ENCODE measurements around the gene SLC7A8. TPM values are rescaled to one million over a fixed set of nuclear protein-coding genes. Genes with fewer than 3 reads are reported as not detected.

SLC7A8 gene
- total RNA-seq, 1 experiment from 2014 or later: not detected

DNA sequence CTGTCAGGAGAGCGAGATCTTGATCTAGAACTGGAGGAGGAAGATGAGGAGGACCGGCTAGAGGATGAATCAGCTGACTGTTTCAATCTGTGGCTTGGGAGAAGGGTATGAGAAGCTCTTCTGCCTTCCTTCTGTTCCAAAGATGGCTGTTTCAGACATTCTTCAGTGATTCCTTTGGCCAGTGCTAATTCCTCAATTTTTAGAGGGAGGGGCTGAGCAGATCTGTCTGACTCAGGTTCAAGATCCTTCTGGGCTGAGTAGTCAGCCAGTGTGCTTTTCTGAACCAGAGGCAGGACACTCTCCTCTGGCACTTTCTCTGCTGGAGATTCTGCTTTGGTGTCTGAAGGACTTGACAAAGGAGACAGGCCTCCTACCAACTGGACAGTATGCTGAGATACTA, 103.7 kb downstream of the SLC7A8 start:
- H3K4me3 Mint-ChIP-seq (ENCODE audit: low read depth, unreplicated experiment): no peak overlapping the region
- H3K4me1 Mint-ChIP-seq (ENCODE audit: low read depth, unreplicated experiment): peaks cover 23% of the 10 kb centered on the region
- no peaks in the 10 kb centered on the region for H3K9me3 Mint-ChIP-seq (ENCODE audit: low read depth, unreplicated experiment)
- TF ChIP-seq, protein P1, sequence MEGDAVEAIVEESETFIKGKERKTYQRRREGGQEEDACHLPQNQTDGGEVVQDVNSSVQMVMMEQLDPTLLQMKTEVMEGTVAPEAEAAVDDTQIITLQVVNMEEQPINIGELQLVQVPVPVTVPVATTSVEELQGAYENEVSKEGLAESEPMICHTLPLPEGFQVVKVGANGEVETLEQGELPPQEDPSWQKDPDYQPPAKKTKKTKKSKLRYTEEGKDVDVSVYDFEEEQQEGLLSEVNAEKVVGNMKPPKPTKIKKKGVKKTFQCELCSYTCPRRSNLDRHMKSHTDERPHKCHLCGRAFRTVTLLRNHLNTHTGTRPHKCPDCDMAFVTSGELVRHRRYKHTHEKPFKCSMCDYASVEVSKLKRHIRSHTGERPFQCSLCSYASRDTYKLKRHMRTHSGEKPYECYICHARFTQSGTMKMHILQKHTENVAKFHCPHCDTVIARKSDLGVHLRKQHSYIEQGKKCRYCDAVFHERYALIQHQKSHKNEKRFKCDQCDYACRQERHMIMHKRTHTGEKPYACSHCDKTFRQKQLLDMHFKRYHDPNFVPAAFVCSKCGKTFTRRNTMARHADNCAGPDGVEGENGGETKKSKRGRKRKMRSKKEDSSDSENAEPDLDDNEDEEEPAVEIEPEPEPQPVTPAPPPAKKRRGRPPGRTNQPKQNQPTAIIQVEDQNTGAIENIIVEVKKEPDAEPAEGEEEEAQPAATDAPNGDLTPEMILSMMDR (IDR thresholded peaks at IDR 0.05; ENCODE audit: unreplicated experiment): no peak
- CTCF ChIA-PET: no interaction called here
- no peak for DNase-seq
- peaks cover 61% of the 10 kb centered on the region for H3K36me3 Mint-ChIP-seq (ENCODE audit: insufficient read depth, unreplicated experiment)
- H3K27me3 Mint-ChIP-seq (ENCODE audit: unreplicated experiment): no peaks in the 10 kb centered on the region
- no TSS peak for BruUV-seq (replicated peaks)
- intact Hi-C loops (cut with micrococcal nuclease; ENCODE audit: unreplicated experiment): no loop called here
- H3K27ac Mint-ChIP-seq (ENCODE audit: unreplicated experiment): no peak overlapping the region

DNA sequence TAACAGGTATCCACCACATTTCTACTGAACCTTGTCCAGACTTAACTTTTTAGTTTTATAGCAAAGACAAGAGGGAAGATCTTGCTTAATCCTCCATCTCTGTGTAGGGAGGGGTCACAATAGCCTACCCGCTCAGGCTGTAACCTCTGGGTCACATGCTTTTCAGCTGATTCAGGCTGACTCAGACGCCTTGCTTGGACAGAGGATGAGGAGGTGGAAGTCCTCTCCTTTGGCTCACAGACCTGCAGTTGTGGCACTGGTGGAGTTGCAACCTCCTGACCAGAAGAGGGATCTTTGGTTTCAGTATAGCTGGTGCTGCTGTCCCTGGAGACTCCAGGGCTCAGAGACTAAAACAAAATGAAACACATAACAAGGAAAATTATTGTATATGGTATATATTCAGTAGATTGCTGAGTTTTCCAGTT, 104.8 kb downstream of the SLC7A8 start:
- no peaks in the 10 kb centered on the region for H3K27me3 Mint-ChIP-seq (ENCODE audit: unreplicated experiment)
- intact Hi-C loops (cut with micrococcal nuclease; ENCODE audit: unreplicated experiment): no loop called here
- no TSS peak for BruUV-seq (replicated peaks)
- H3K27ac Mint-ChIP-seq (ENCODE audit: unreplicated experiment): no peak overlapping the region
- peak; percentile 40 for DNase-seq
- H3K9me3 Mint-ChIP-seq (ENCODE audit: low read depth, unreplicated experiment): no peaks in the 10 kb centered on the region
- TF ChIP-seq, protein P1 (IDR thresholded peaks at IDR 0.05; ENCODE audit: unreplicated experiment): no peak
- CTCF ChIA-PET: interaction anchor here (0.7 to 3.2 kb wide), 3 partner anchors 10 to 16 kb away, joined by 3 to 11 read pairs (median 11); partner anchors contain the start of genes ACIN1 and C14orf119
- H3K4me3 Mint-ChIP-seq (ENCODE audit: low read depth, unreplicated experiment): no peak overlapping the region
- peaks cover 23% of the 10 kb centered on the region for H3K4me1 Mint-ChIP-seq (ENCODE audit: low read depth, unreplicated experiment)
- peaks cover 59% of the 10 kb centered on the region for H3K36me3 Mint-ChIP-seq (ENCODE audit: insufficient read depth, unreplicated experiment)

GRCh38 chr14:23077962-23078361, 105.5 kb downstream of the SLC7A8 start:
- intact Hi-C loops (cut with micrococcal nuclease; ENCODE audit: unreplicated experiment): loop anchor here (2.0 kb wide), 1 partner anchor 109 kb away; no protein-coding TSS in a partner anchor
- H3K4me3 Mint-ChIP-seq (ENCODE audit: low read depth, unreplicated experiment): no peak overlapping the region
- no peaks in the 10 kb centered on the region for H3K27me3 Mint-ChIP-seq (ENCODE audit: unreplicated experiment)
- TF ChIP-seq, protein P1 (IDR thresholded peaks at IDR 0.05; ENCODE audit: unreplicated experiment): no peak
- DNase-seq: no peak
- no peak overlapping the region for H3K27ac Mint-ChIP-seq (ENCODE audit: unreplicated experiment)
- no TSS peak for BruUV-seq (replicated peaks)
- peaks cover 63% of the 10 kb centered on the region for H3K36me3 Mint-ChIP-seq (ENCODE audit: insufficient read depth, unreplicated experiment)
- CTCF ChIA-PET: interaction anchor here (2.5 to 3.2 kb wide), 2 partner anchors 9 to 17 kb away, joined by 11 read pairs; partner anchors contain the start of genes ACIN1 and C14orf119
- H3K4me1 Mint-ChIP-seq (ENCODE audit: low read depth, unreplicated experiment): peaks cover 23% of the 10 kb centered on the region
- H3K9me3 Mint-ChIP-seq (ENCODE audit: low read depth, unreplicated experiment): no peaks in the 10 kb centered on the region

- H3K36me3 Mint-ChIP-seq (ENCODE audit: insufficient read depth, unreplicated experiment): peaks cover 69% of the 10 kb centered on the region
- intact Hi-C loops (cut with micrococcal nuclease; ENCODE audit: unreplicated experiment): loop anchor here (2.0 kb wide), 1 partner anchor 110 kb away; no protein-coding TSS in a partner anchor
- TF ChIP-seq, protein P1 (IDR thresholded peaks at IDR 0.05; ENCODE audit: unreplicated experiment): peak; percentile 36
- H3K27me3 Mint-ChIP-seq (ENCODE audit: unreplicated experiment): no peaks in the 10 kb centered on the region
- no TSS peak for BruUV-seq (replicated peaks)
- no peak overlapping the region for H3K27ac Mint-ChIP-seq (ENCODE audit: unreplicated experiment)
- no peaks in the 10 kb centered on the region for H3K9me3 Mint-ChIP-seq (ENCODE audit: low read depth, unreplicated experiment)
- no peak for DNase-seq
- peaks cover 29% of the 10 kb centered on the region for H3K4me1 Mint-ChIP-seq (ENCODE audit: low read depth, unreplicated experiment)
- CTCF ChIA-PET: interaction anchor here (1.4 to 3.2 kb wide), 4 partner anchors 8 to 44 kb away, joined by 4 to 11 read pairs (median 8); partner anchors contain the start of genes ACIN1 and C14orf119
- H3K4me3 Mint-ChIP-seq (ENCODE audit: low read depth, unreplicated experiment): no peak overlapping the region
These were observed 106.6 kb downstream of the SLC7A8 start for GRCh38 chr14:23076785-23077408.

Other genes with a start within 250 kb of the SLC7A8 start
- gene HAUS4, start 226.6 kb downstream of the SLC7A8 start, total RNA-seq (2022): 30.4 and 32.1 TPM in 2 replicates
- 20.2 and 32.7 TPM in 2 replicates for gene AJUBA, start 201.1 kb downstream of the SLC7A8 start, total RNA-seq (2022)
- 9.6 and 10.6 TPM in 2 replicates for gene C14orf93, start 173.5 kb downstream of the SLC7A8 start, total RNA-seq (2022)
- gene PSMB5, start 148.8 kb downstream of the SLC7A8 start, total RNA-seq (2022): 121 and 138 TPM in 2 replicates
- gene PSMB11, start 141.4 kb downstream of the SLC7A8 start, total RNA-seq (2022): not detected in 2 replicates
- 5.0 and 5.7 TPM in 2 replicates for gene CDH24, start 126.1 kb downstream of the SLC7A8 start, total RNA-seq (2022)
- gene ACIN1, start 88.5 kb downstream of the SLC7A8 start, total RNA-seq (2022): 181 and 191 TPM in 2 replicates
- gene C14orf119, start 88.2 kb downstream of the SLC7A8 start, total RNA-seq (2022): 47.0 and 47.3 TPM in 2 replicates
- gene CIROP, start 78.7 kb downstream of the SLC7A8 start, total RNA-seq (2022): not detected in 2 replicates
- not detected in 2 replicates for gene CEBPE, start 64.4 kb downstream of the SLC7A8 start, total RNA-seq (2022)
- not detected in 2 replicates for gene RNF212B, start 54.3 kb upstream of the SLC7A8 start, total RNA-seq (2022)
- gene HOMEZ, start 102.5 kb upstream of the SLC7A8 start, total RNA-seq (2022): 19.3 and 22.6 TPM in 2 replicates
- 12.8 and 16.2 TPM in 2 replicates for gene PPP1R3E, start 119.2 kb upstream of the SLC7A8 start, total RNA-seq (2022)
- 19.0 and 21.3 TPM in 2 replicates for gene BCL2L2, start 123.2 kb upstream of the SLC7A8 start, total RNA-seq (2022)
- 173 and 181 TPM in 2 replicates for gene PABPN1, start 137.8 kb upstream of the SLC7A8 start, total RNA-seq (2022)
- gene SLC22A17, start 169.2 kb upstream of the SLC7A8 start, total RNA-seq (2022): 0.39 and 0.61 TPM in 2 replicates
- gene EFS, start 181.5 kb upstream of the SLC7A8 start, total RNA-seq (2022): not detected in 2 replicates
- gene IL25, start 189.1 kb upstream of the SLC7A8 start, total RNA-seq (2022): not detected in 2 replicates
- not detected in 2 replicates for gene CMTM5, start 193.4 kb upstream of the SLC7A8 start, total RNA-seq (2022)
- not detected in 2 replicates for gene MYH6, start 224.6 kb upstream of the SLC7A8 start, total RNA-seq (2022)

All from Calu3 (cell line).